IgD-negative memory B cell (primary cell): ENCODE measurements around the gene SCRG1. TPM values are rescaled to one million over a fixed set of nuclear protein-coding genes. Genes with fewer than 3 reads are reported as not detected.

ENCODE experiments used
- H3K27ac Mint-ChIP-seq, 3 donors: one replicate each; pipeline ENCODE4 v1.8.0; 2020 to 2022; ENCODE audit warnings: mild to moderate bottlenecking in 3 of 3, mixed read lengths in 3 of 3, moderate library complexity in 1 of 3
- H3K27me3 Mint-ChIP-seq: one replicate; pipeline ENCODE4 v1.8.0; 2021; ENCODE audit warnings: mixed read lengths
- H3K36me3 Mint-ChIP-seq: one replicate; pipeline ENCODE4 v1.8.0; 2020; ENCODE audit warnings: mild to moderate bottlenecking, mixed read lengths
- H3K4me1 Mint-ChIP-seq, 3 donors: one replicate each; pipeline ENCODE4 v1.8.0; 2020 to 2022; ENCODE audit warnings: mixed read lengths in 3 of 3, mild to moderate bottlenecking in 1 of 3
- H3K4me3 Mint-ChIP-seq, 4 donors: one replicate each; pipeline ENCODE4 v1.8.0; 2020 to 2022; ENCODE audit warnings: mild to moderate bottlenecking in 4 of 4, mixed read lengths in 4 of 4, moderate library complexity in 3 of 4
- H3K9me3 Mint-ChIP-seq, 3 donors: one replicate each; pipeline ENCODE4 v1.8.0; 2020 to 2021; ENCODE audit warnings: mixed read lengths in 3 of 3, mild to moderate bottlenecking in 1 of 3
- polyA plus RNA-seq: library from polyadenylated mRNA; unstranded; fragments of 300-500 nt; fragmentation: Illumina TruSeq; gene quantifications from one replicate; pipeline ENCODE4 v1.2.3, GENCODE V29; 2021

The SCRG1 gene
- polyA plus RNA-seq, 1 donor from 2014 or later = not detected

GRCh38 chr4:173420324-173420752 lies 21.4 kb upstream of the SCRG1 start:
- Mint-ChIP-seq H3K27me3 (no peaks in the 10 kb centered on the region), H3K4me3 (no peak overlapping the region), H3K36me3 (no peaks in the 10 kb centered on the region), H3K27ac (no peak overlapping the region), H3K4me1 (peaks cover 0 to 5% (median 5%) of the 10 kb centered on the region in 3 donors), H3K9me3 (no peaks in the 10 kb centered on the region)

- H3K36me3 Mint-ChIP-seq = no peaks in the 10 kb centered on the region
- no peak overlapping the region for H3K4me3 Mint-ChIP-seq
- no peaks in the 10 kb centered on the region for H3K9me3 Mint-ChIP-seq
- H3K27ac Mint-ChIP-seq = no peak overlapping the region
- peaks cover 0 to 5% (median 5%) of the 10 kb centered on the region in 3 donors for H3K4me1 Mint-ChIP-seq
- H3K27me3 Mint-ChIP-seq = no peaks in the 10 kb centered on the region
These were observed 19.7 kb upstream of the SCRG1 start for GRCh38 chr4:173418639-173419038.

- Mint-ChIP-seq H3K27me3 (no peaks in the 10 kb centered on the region), H3K36me3 (no peaks in the 10 kb centered on the region), H3K4me3 (no peak overlapping the region), H3K4me1 (peaks cover 0 to 5% (median 5%) of the 10 kb centered on the region in 3 donors), H3K9me3 (no peaks in the 10 kb centered on the region), H3K27ac (no peak overlapping the region)
These were observed 18.9 kb upstream of the SCRG1 start for GRCh38 chr4:173417833-173418232.

GRCh38 chr4:173415885-173416653 lies 17.2 kb upstream of the SCRG1 start:
- H3K27me3 Mint-ChIP-seq = no peaks in the 10 kb centered on the region
- H3K36me3 Mint-ChIP-seq = no peaks in the 10 kb centered on the region
- no peak overlapping the region for H3K4me3 Mint-ChIP-seq
- peaks cover 0 to 5% (median 5%) of the 10 kb centered on the region in 3 donors for H3K4me1 Mint-ChIP-seq
- no peaks in the 10 kb centered on the region for H3K9me3 Mint-ChIP-seq
- H3K27ac Mint-ChIP-seq = no peak overlapping the region

GRCh38 chr4:173415092-173415491 lies 16.2 kb upstream of the SCRG1 start:
- no peak overlapping the region for H3K4me3 Mint-ChIP-seq
- H3K36me3 Mint-ChIP-seq = peaks cover 2% of the 10 kb centered on the region
- peaks cover 0 to 5% (median 3%) of the 10 kb centered on the region in 3 donors for H3K4me1 Mint-ChIP-seq
- no peak overlapping the region for H3K27ac Mint-ChIP-seq
- no peaks in the 10 kb centered on the region for H3K9me3 Mint-ChIP-seq
- no peaks in the 10 kb centered on the region for H3K27me3 Mint-ChIP-seq

GRCh38 chr4:173414456-173414855 lies 15.5 kb upstream of the SCRG1 start:
- Mint-ChIP-seq H3K4me1 (peaks cover 0 to 5% (median 3%) of the 10 kb centered on the region in 3 donors), H3K9me3 (no peaks in the 10 kb centered on the region), H3K27ac (no peak overlapping the region), H3K27me3 (no peaks in the 10 kb centered on the region), H3K36me3 (peaks cover 2% of the 10 kb centered on the region), H3K4me3 (peak overlapping the region in 1 of 4 donors; percentile 27)

GRCh38 chr4:173413036-173413435 lies 14.1 kb upstream of the SCRG1 start:
- H3K4me1 Mint-ChIP-seq = no peaks in the 10 kb centered on the region
- no peak overlapping the region for H3K27ac Mint-ChIP-seq
- no peaks in the 10 kb centered on the region for H3K27me3 Mint-ChIP-seq
- peaks cover 3% of the 10 kb centered on the region for H3K36me3 Mint-ChIP-seq
- H3K4me3 Mint-ChIP-seq = no peak overlapping the region
- no peaks in the 10 kb centered on the region for H3K9me3 Mint-ChIP-seq

- Mint-ChIP-seq H3K36me3 (peaks cover 3% of the 10 kb centered on the region), H3K4me1 (no peaks in the 10 kb centered on the region), H3K4me3 (no peak overlapping the region), H3K27ac (no peak overlapping the region), H3K27me3 (no peaks in the 10 kb centered on the region), H3K9me3 (no peaks in the 10 kb centered on the region)
These were observed 12.3 kb upstream of the SCRG1 start for GRCh38 chr4:173411106-173411693.

- Mint-ChIP-seq H3K4me1 (no peaks in the 10 kb centered on the region), H3K9me3 (no peaks in the 10 kb centered on the region), H3K27ac (no peak overlapping the region), H3K27me3 (no peaks in the 10 kb centered on the region), H3K4me3 (no peak overlapping the region), H3K36me3 (peaks cover 3% of the 10 kb centered on the region)
These were observed 11.2 kb upstream of the SCRG1 start for GRCh38 chr4:173410079-173410478.

- H3K9me3 Mint-ChIP-seq = no peaks in the 10 kb centered on the region
- no peaks in the 10 kb centered on the region for H3K4me1 Mint-ChIP-seq
- no peak overlapping the region for H3K4me3 Mint-ChIP-seq
- no peak overlapping the region for H3K27ac Mint-ChIP-seq
- H3K27me3 Mint-ChIP-seq = no peaks in the 10 kb centered on the region
- peaks cover 5% of the 10 kb centered on the region for H3K36me3 Mint-ChIP-seq
These were observed 7.1 kb upstream of the SCRG1 start for GRCh38 chr4:173405840-173406606.

- Mint-ChIP-seq H3K27ac (no peak overlapping the region), H3K4me3 (no peak overlapping the region), H3K27me3 (no peaks in the 10 kb centered on the region), H3K4me1 (no peaks in the 10 kb centered on the region), H3K9me3 (no peaks in the 10 kb centered on the region), H3K36me3 (peaks cover 4% of the 10 kb centered on the region)
These were observed 5.5 kb upstream of the SCRG1 start for GRCh38 chr4:173404296-173404865.

GRCh38 chr4:173403051-173403450 lies 4.1 kb upstream of the SCRG1 start:
- H3K36me3 Mint-ChIP-seq = peaks cover 2% of the 10 kb centered on the region
- H3K27me3 Mint-ChIP-seq = no peaks in the 10 kb centered on the region
- H3K4me1 Mint-ChIP-seq = no peaks in the 10 kb centered on the region
- no peak overlapping the region for H3K4me3 Mint-ChIP-seq
- H3K9me3 Mint-ChIP-seq = no peaks in the 10 kb centered on the region
- no peak overlapping the region for H3K27ac Mint-ChIP-seq

- no peak overlapping the region for H3K4me3 Mint-ChIP-seq
- H3K36me3 Mint-ChIP-seq = peaks cover 4% of the 10 kb centered on the region
- no peak overlapping the region for H3K27ac Mint-ChIP-seq
- no peaks in the 10 kb centered on the region for H3K27me3 Mint-ChIP-seq
- no peaks in the 10 kb centered on the region for H3K4me1 Mint-ChIP-seq
- H3K9me3 Mint-ChIP-seq = no peaks in the 10 kb centered on the region
These were observed 2.1 kb upstream of the SCRG1 start for GRCh38 chr4:173401063-173401462.

- Mint-ChIP-seq H3K36me3 (peaks cover 2% of the 10 kb centered on the region), H3K27ac (no peak overlapping the region), H3K4me1 (no peaks in the 10 kb centered on the region), H3K4me3 (no peak overlapping the region), H3K9me3 (no peaks in the 10 kb centered on the region), H3K27me3 (no peaks in the 10 kb centered on the region)
These were observed 696 bp downstream of the SCRG1 start for GRCh38 chr4:173398220-173398619.

- H3K36me3 Mint-ChIP-seq = peaks cover 2% of the 10 kb centered on the region
- no peak overlapping the region for H3K27ac Mint-ChIP-seq
- no peaks in the 10 kb centered on the region for H3K4me1 Mint-ChIP-seq
- H3K27me3 Mint-ChIP-seq = no peaks in the 10 kb centered on the region
- no peaks in the 10 kb centered on the region for H3K9me3 Mint-ChIP-seq
- H3K4me3 Mint-ChIP-seq = no peak overlapping the region
These were observed 1.3 kb downstream of the SCRG1 start for GRCh38 chr4:173397604-173398003.
